Immature natural killer cell (primary cell): ENCODE measurements around the gene ZBTB44. TPM values are rescaled to one million over a fixed set of nuclear protein-coding genes. Genes with fewer than 3 reads are reported as not detected.
A peak's percentile ranks its signal among the peaks of the same experiment; 100 is the strongest.
"Not testable (repeated sequence)": the region's sequence is repeated elsewhere in the genome, so short reads cannot be mapped to it uniquely, and the experiment has no call there.

Experiments used
- DNase-seq, 3 donors: peaks; one replicate each; pipeline ENCODE4 v3.0.0; 2022; ENCODE audit warnings: mixed read lengths in 1 of 3
- H3K27ac Mint-ChIP-seq, 6 donors: one replicate each; pipeline ENCODE4 v1.8.0; 2020; ENCODE audit warnings: mixed read lengths in 6 of 6, mild to moderate bottlenecking in 5 of 6, inconsistent platforms in 4 of 6, moderate library complexity in 3 of 6
- H3K27me3 Mint-ChIP-seq, 3 donors: one replicate each; pipeline ENCODE4 v1.8.0; 2020 to 2021; ENCODE audit warnings: low read depth in 3 of 3, mild to moderate bottlenecking in 3 of 3, mixed read lengths in 3 of 3, moderate library complexity in 3 of 3, inconsistent platforms in 1 of 3
- H3K36me3 Mint-ChIP-seq, 3 donors: one replicate each; pipeline ENCODE4 v1.8.0; 2020; ENCODE audit warnings: mixed read lengths in 3 of 3, inconsistent platforms in 2 of 3, mild to moderate bottlenecking in 2 of 3
- H3K4me1 Mint-ChIP-seq, 2 donors: one replicate each; pipeline ENCODE4 v1.8.0; 2020; ENCODE audit warnings: inconsistent platforms in 2 of 2, mild to moderate bottlenecking in 2 of 2, mixed read lengths in 2 of 2, moderate library complexity in 1 of 2
- H3K4me3 Mint-ChIP-seq, 5 donors: one replicate each; pipeline ENCODE4 v1.8.0; 2020; ENCODE audit warnings: mild to moderate bottlenecking in 5 of 5, mixed read lengths in 5 of 5, inconsistent platforms in 3 of 5, moderate library complexity in 3 of 5
- H3K9me3 Mint-ChIP-seq, 6 donors: one replicate each; pipeline ENCODE4 v1.8.0; 2020; ENCODE audit warnings: mild to moderate bottlenecking in 6 of 6, mixed read lengths in 6 of 6, inconsistent platforms in 4 of 6, moderate library complexity in 3 of 6
- polyA plus RNA-seq, 3 donors: library from polyadenylated mRNA; unstranded; fragments of 300-500 nt; fragmentation: Illumina TruSeq; gene quantifications; one replicate each; pipeline ENCODE4 v1.2.3, GENCODE V29; 2021

Gene ZBTB44
- polyA plus RNA-seq, 3 donors from 2014 or later, result 10.4 to 14.0 (median 10.7) TPM

DNA sequence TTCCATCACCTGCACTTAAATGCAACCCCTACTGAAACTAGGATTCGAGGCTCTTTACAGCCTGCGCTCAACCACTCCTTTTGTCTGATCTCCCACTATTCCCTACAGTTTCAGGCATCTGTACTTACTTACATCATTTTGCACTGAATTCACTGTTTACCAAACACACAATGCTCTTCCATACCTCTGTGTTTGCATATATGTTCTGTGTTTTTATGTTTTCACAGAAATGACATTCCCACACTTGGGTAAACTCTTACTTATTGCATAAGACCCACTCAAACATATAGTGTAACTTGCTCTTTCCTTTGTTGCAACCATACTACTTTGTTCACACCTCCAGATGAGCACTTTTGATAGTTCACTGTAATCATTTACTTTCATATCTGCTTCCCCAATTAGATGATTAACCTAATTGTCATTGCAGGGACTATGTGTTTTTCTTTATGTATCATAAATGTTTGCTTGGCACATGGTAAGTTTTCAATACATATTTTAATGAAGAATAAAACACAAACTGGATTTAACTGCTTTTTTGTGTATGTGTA is 54.6 kb downstream of the ZBTB44 start:
- Mint-ChIP-seq H3K27me3 (peaks cover 0 to 4% (median 0%) of the 10 kb centered on the region in 3 donors), H3K27ac (peak overlapping the region in 1 of 6 donors; percentile 59), H3K4me3 (no peak overlapping the region), H3K36me3 (peaks cover 15 to 35% (median 32%) of the 10 kb centered on the region in 3 donors), H3K9me3 (no peaks in the 10 kb centered on the region), H3K4me1 (peaks cover 47 to 93% of the 10 kb centered on the region in 2 donors)
- DNase-seq, result no peak

DNA sequence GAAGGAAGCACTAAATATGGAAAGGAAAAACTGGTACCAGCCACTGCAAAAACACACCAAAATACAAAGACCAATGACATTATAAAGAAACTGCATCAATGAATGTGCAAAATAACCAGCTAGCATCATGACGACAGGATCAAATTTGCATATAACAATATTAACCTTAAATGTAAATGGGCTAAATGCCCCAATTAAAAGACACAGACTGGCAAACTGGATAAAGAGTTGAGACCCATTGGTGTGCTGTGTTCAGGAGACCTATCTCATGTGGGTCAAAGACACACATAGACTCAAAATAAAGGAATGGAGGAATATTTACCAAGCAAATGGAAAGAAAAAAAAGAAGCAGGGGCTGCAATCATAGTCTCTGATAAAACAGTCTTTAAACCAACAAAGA is 63.0 kb downstream of the ZBTB44 start:
- H3K27me3 Mint-ChIP-seq, H3K27ac Mint-ChIP-seq, DNase-seq, H3K4me3 Mint-ChIP-seq: not testable (repeated sequence)
- peaks cover 0 to 15% (median 12%) of the 10 kb centered on the region in 6 donors for H3K9me3 Mint-ChIP-seq
- peaks cover 16 to 35% (median 35%) of the 10 kb centered on the region in 3 donors for H3K36me3 Mint-ChIP-seq
- peaks cover 71 to 92% of the 10 kb centered on the region in 2 donors for H3K4me1 Mint-ChIP-seq

DNA sequence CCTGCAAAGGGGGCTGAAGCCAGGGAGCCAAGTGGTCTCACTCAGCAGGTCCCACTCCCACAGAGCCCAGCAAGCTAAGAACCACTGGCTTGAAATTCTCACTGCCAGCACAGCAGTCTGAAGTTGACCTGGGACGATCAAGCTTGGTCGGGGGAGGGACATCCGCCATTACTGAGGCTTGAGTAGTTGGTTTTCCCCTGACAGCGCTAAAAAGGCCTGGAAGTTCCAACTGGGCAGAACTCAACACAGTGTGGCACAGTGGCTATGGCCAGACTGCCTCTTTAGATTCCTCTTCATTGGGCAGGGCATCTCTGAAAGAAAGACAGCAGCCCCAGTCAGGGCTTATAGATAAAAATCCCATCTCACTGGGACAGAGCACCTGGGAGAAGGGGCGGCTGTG is 64.8 kb downstream of the ZBTB44 start:
- Mint-ChIP-seq H3K27ac (peak overlapping the region in 4 of 6 donors; percentile 24 to 84 (median 48)), H3K36me3 (peaks cover 16 to 29% (median 27%) of the 10 kb centered on the region in 3 donors), H3K4me3 (peak overlapping the region in 2 of 5 donors; percentile 15 to 52), H3K4me1 (peaks cover 75 to 94% of the 10 kb centered on the region in 2 donors), H3K9me3 (peaks cover 0 to 15% (median 12%) of the 10 kb centered on the region in 6 donors)
- DNase-seq, H3K27me3 Mint-ChIP-seq: not testable (repeated sequence)

DNA sequence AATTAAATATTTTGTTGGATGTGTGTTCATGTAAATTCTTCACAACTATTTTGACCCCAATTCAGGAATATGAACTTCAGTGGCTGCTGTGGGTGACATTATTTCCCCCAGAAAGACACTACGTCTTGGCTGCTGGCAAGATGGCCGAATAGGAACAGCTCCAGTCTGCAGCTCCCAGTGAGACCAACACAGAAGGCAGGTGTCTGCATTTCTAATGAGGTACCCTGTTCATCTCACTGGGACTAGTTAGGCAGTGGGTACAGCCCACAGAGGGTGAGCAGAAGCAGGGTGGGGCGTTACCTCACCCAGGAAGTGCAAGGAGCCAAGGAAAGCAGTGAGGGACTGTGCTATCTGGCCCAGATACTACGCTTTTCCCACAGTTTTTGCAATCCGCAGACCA is 65.3 kb downstream of the ZBTB44 start:
- Mint-ChIP-seq H3K4me3 (peak overlapping the region; percentile 22 to 63 (median 52)), H3K27me3 (peaks cover 0 to 2% (median 0%) of the 10 kb centered on the region in 3 donors), H3K9me3 (peaks cover 0 to 15% (median 12%) of the 10 kb centered on the region in 6 donors), H3K4me1 (peaks cover 76 to 95% of the 10 kb centered on the region in 2 donors), H3K27ac (peak overlapping the region; percentile 24 to 84 (median 70)), H3K36me3 (peaks cover 16 to 29% (median 27%) of the 10 kb centered on the region in 3 donors)
- no peak for DNase-seq

DNA sequence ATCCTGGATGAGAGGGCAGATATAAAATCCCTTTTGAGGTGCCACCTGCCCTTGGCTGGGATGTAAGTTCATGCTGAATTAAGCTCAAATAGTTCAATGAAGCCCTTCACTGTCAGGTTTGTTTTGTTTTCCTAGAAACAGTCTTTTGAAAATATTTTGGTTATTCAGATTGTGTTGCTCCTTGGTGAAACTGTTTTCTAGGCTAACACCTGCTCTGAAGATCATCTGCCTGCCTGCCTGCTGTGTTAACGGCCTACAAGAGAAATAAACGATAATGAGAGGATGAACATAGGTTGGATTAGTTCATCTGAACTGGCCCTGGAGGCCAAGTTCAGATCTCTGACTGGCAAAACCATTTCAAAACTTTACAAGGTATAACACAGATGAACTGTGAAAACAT is 67.4 kb downstream of the ZBTB44 start:
- no peaks in the 10 kb centered on the region for H3K27me3 Mint-ChIP-seq
- no peak overlapping the region for H3K4me3 Mint-ChIP-seq
- DNase-seq, result no peak
- H3K4me1 Mint-ChIP-seq, result peaks cover 83 to 94% of the 10 kb centered on the region in 2 donors
- peak overlapping the region; percentile 1 to 80 (median 77) for H3K27ac Mint-ChIP-seq
- peaks cover 0 to 13% (median 12%) of the 10 kb centered on the region in 6 donors for H3K9me3 Mint-ChIP-seq
- H3K36me3 Mint-ChIP-seq, result peaks cover 14 to 20% (median 16%) of the 10 kb centered on the region in 3 donors

DNA sequence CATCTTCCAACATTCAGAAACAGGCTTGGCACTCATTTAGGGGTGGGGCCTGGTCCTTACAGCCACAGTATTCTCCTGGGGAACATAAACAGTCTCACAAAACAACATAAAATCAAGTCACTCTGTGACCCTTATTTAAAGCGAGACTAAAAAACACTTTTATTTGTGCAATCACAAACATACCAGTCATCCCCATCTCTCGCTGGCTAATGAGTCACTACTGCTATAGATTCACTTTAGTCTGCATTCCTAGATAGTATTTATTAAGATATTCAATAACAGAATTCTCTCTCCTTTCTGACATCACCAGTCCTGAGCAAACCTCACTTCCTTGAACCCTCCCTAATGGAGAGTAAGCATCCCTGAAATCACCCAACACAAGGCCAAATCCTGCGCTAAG is 68.0 kb downstream of the ZBTB44 start:
- Mint-ChIP-seq H3K4me3 (peak overlapping the region in 1 of 5 donors; percentile 30), H3K36me3 (peaks cover 9 to 14% (median 10%) of the 10 kb centered on the region in 3 donors), H3K27ac (peak overlapping the region; percentile 47 to 89 (median 78)), H3K4me1 (peaks cover 81 to 94% of the 10 kb centered on the region in 2 donors), H3K27me3 (no peaks in the 10 kb centered on the region), H3K9me3 (peaks cover 0 to 9% (median 7%) of the 10 kb centered on the region in 6 donors)
- no peak for DNase-seq

DNA sequence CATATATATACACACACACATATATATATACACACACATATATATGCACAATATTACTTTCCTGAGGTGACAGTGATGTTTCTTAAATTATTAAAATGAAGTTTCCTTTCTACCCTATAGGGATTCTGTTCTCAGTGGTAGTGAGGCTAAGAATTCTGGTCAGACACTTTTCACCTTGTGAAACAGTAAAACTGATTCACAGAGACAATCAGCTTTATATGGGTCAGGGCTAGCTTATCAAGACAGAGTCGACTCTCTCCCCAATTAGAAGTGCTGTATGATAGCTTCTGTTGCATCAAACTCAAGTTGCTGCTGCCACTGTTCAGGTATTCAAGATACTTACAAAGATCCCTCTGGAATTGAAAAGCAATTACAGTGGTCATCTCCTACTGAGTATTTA is 68.4 kb downstream of the ZBTB44 start:
- Mint-ChIP-seq H3K4me1 (peaks cover 77 to 94% of the 10 kb centered on the region in 2 donors), H3K4me3 (peak overlapping the region in 2 of 5 donors; percentile 30 to 32), H3K27ac (peak overlapping the region; percentile 47 to 89 (median 68)), H3K27me3 (no peaks in the 10 kb centered on the region), H3K9me3 (peaks cover 0 to 4% (median 2%) of the 10 kb centered on the region in 6 donors), H3K36me3 (peaks cover 5 to 9% (median 7%) of the 10 kb centered on the region in 3 donors)
- DNase-seq, result no peak

DNA sequence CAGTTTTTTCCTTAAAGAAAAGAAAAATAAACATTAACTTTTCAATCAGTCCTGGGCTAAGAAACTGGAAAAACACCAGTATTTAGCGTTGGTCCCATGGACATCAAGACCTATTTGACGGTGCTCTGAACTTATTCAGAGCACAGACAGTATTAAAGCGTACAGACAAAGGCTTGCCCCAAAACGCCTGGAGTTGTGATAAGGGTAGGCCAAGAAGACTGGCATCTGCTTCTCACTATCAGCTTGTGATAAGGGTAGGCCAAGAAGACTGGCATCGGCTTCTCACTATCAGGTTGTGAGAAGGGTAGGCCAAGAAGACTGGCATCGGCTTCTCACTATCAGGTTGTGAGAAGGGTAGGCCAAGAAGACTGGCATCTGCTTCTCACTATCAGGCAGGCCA is 69.3 kb downstream of the ZBTB44 start:
- not testable (repeated sequence) for DNase-seq, H3K9me3 Mint-ChIP-seq, H3K36me3 Mint-ChIP-seq, H3K4me3 Mint-ChIP-seq, H3K27me3 Mint-ChIP-seq
- H3K4me1 Mint-ChIP-seq, result peaks cover 69 to 94% of the 10 kb centered on the region in 2 donors
- H3K27ac Mint-ChIP-seq, result peak overlapping the region in 4 of 6 donors; percentile 68 to 80 (median 78)

DNA sequence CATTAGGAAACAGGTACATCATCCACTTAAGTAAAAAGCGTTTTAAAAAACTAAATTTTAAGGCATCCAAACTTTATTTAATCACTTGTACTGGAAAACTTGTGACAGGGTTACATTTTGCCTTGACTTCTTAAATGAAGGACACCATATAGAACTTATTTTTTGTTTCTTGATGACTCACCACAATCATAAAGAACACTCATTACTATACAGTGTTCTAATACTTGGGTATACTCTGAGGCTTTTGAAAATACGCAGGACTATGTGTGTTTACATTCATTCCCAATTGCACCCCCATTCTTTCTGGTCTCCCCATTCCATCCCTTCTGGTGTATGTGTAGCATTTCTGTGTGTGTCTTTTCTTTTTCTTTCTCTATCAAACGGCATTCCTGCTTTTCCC is 69.9 kb downstream of the ZBTB44 start:
- Mint-ChIP-seq H3K36me3 (no peaks in the 10 kb centered on the region), H3K4me1 (peaks cover 66 to 91% of the 10 kb centered on the region in 2 donors), H3K27me3 (peaks cover 0 to 2% (median 0%) of the 10 kb centered on the region in 3 donors), H3K27ac (peak overlapping the region in 5 of 6 donors; percentile 43 to 89 (median 77)), H3K9me3 (no peaks in the 10 kb centered on the region), H3K4me3 (no peak overlapping the region)
- DNase-seq, result no peak

DNA sequence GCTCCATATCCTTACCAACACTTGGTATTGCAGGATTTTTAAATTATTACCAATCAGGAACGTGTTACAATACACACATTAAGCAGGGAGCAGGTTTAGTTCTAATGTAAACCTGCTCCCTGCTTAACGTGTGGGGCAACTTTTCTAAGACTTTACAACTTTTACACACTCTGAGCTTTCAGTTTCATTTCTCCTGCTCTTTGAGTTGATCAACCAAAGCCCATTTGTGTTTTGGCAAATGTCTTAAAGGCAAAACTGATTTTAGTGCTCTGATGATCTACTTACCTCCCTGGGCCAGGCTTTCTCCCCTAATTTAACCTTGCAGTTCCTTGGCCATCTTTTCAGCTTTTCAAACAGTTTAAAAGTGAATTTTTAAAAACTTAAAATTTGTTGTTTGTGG is 70.9 kb downstream of the ZBTB44 start:
- peak; percentile 14 to 24 (median 17) for DNase-seq
- peaks cover 0 to 2% (median 0%) of the 10 kb centered on the region in 3 donors for H3K27me3 Mint-ChIP-seq
- H3K27ac Mint-ChIP-seq, result peak overlapping the region; percentile 36 to 84 (median 66)
- peaks cover 0 to 4% (median 0%) of the 10 kb centered on the region in 3 donors for H3K36me3 Mint-ChIP-seq
- H3K4me3 Mint-ChIP-seq, result peak overlapping the region in 4 of 5 donors; percentile 15 to 66 (median 48)
- H3K9me3 Mint-ChIP-seq, result no peaks in the 10 kb centered on the region
- peaks cover 55 to 80% of the 10 kb centered on the region in 2 donors for H3K4me1 Mint-ChIP-seq

DNA sequence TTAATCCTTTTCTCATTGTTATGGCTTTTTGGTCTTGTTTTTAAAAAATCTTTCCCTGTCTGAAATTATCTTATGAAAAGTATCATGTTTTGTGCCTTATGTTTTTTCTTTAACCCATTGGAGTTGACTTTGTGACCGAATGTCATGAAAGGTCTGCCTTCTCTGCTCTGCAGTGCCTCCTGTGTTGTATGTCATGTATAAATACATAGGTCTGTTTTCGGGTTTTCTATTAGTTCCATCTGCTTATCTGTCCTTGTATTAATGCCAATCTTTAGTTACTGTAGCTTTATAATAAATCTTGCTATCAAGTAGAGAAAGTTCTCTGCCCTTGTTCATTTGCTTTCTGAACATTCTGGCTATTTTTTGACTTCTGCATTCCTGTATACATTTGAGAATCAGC is 73.0 kb downstream of the ZBTB44 start:
- Mint-ChIP-seq H3K27ac (peak overlapping the region in 2 of 6 donors; percentile 1 to 3), H3K4me3 (no peak overlapping the region), H3K27me3 (peaks cover 0 to 2% (median 0%) of the 10 kb centered on the region in 3 donors), H3K9me3 (no peaks in the 10 kb centered on the region), H3K4me1 (peaks cover 37 to 61% of the 10 kb centered on the region in 2 donors), H3K36me3 (peaks cover 0 to 17% (median 3%) of the 10 kb centered on the region in 3 donors)
- DNase-seq, result no peak

DNA sequence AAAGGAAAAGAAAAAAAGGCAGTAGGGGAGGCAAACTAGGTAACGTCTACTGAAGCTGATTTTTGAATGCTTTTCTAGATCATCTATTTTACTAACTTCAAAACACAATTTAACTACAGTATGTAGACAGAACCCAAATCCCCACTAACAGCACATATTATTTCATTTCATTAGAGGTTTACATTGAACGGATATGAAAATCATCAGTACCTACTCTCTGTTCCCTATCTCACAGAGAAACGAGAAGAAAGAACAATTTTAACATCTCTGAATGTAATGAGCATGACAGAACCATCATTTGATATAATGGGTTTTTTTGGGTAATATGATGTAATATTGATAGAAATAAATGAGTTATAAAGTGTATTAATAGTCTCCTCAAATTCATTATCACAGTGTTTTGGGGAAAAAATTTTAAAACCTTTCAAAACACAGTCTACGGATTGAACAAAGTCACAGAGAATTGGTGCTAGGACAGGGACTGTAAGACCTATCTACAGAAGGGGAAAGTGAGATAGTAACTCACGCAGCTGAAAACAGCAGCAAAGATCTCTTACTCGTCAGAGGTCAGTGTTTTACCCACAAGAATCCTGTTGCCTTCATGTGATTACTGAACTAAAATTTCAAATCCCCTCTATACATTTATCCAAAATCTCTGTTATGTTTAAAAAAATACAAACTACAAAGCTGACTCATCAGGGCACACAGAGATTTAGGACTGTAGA is 77.3 kb downstream of the ZBTB44 start:
- peaks cover 3 to 26% of the 10 kb centered on the region in 2 donors for H3K4me1 Mint-ChIP-seq
- H3K36me3 Mint-ChIP-seq, result peaks cover 5 to 32% (median 8%) of the 10 kb centered on the region in 3 donors
- peak overlapping the region in 3 of 6 donors; percentile 22 to 77 (median 64) for H3K27ac Mint-ChIP-seq
- DNase-seq, result no peak
- H3K9me3 Mint-ChIP-seq, result no peaks in the 10 kb centered on the region
- H3K4me3 Mint-ChIP-seq, result no peak overlapping the region
- peaks cover 0 to 2% (median 2%) of the 10 kb centered on the region in 3 donors for H3K27me3 Mint-ChIP-seq

DNA sequence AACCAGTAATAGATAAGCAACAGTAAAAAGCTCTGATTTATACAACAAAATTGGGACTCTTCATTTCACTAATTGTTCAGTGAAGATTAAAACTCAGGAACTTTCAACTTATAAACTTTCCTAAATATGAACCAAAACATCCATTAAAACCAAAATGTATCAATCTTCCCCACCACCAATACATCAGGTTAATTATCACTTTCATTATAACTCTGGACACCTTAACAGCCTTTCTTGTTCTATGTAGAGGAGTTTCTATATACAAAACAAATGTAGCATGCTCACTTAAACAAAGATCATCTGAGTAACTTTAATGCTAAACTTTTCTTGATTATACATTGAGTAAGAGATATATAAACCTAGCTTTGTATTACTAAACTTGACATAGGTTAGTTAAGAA is 80.4 kb downstream of the ZBTB44 start:
- Mint-ChIP-seq H3K27ac (peak overlapping the region in 3 of 6 donors; percentile 1 to 62 (median 3)), H3K4me3 (no peak overlapping the region), H3K9me3 (no peaks in the 10 kb centered on the region), H3K36me3 (peaks cover 8 to 41% (median 14%) of the 10 kb centered on the region in 3 donors), H3K4me1 (peaks cover 0 to 4% of the 10 kb centered on the region in 2 donors), H3K27me3 (peaks cover 0 to 2% (median 0%) of the 10 kb centered on the region in 3 donors)
- DNase-seq, result no peak

DNA sequence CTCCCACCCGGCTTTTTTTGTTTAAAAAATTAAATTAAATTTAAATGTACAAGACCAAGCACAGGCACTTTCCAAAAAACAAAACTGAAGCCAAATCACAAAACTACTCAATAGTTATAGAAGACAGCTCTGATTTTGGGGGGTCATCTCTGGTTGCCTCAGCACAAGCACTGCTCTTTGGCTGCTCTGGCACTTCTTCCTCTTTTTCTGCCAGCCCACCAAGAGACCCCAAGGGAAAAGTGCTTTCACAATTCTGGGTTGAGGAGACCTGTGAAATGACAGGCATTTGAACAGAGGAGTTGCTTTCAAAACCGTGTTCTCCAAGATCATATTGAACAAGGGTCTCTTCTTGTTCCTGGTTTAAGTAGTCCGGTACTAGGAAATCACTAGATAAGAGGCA is 80.8 kb downstream of the ZBTB44 start:
- not testable (repeated sequence) for H3K4me3 Mint-ChIP-seq, H3K4me1 Mint-ChIP-seq, H3K27ac Mint-ChIP-seq, DNase-seq, H3K9me3 Mint-ChIP-seq, H3K27me3 Mint-ChIP-seq
- peaks cover 8 to 37% (median 14%) of the 10 kb centered on the region in 3 donors for H3K36me3 Mint-ChIP-seq
